ENCODE measurements around the gene ABTB1.
"Not testable (repeated sequence)": the region's sequence is repeated elsewhere in the genome, so short reads cannot be mapped to it uniquely, and the experiment has no call there.

The ABTB1 gene

GRCh38 chr3:127647845-127648204 is 24.9 kb upstream of the ABTB1 start:
- DNase-seq (ENCODE audit: low read depth in 2 of 3, low spot score in 1 of 3), result no peak

- no peak for DNase-seq (ENCODE audit: low read depth in 2 of 3, low spot score in 1 of 3)
Observed at GRCh38 chr3:127650236-127650635, 22.5 kb upstream of the ABTB1 start.

DNA sequence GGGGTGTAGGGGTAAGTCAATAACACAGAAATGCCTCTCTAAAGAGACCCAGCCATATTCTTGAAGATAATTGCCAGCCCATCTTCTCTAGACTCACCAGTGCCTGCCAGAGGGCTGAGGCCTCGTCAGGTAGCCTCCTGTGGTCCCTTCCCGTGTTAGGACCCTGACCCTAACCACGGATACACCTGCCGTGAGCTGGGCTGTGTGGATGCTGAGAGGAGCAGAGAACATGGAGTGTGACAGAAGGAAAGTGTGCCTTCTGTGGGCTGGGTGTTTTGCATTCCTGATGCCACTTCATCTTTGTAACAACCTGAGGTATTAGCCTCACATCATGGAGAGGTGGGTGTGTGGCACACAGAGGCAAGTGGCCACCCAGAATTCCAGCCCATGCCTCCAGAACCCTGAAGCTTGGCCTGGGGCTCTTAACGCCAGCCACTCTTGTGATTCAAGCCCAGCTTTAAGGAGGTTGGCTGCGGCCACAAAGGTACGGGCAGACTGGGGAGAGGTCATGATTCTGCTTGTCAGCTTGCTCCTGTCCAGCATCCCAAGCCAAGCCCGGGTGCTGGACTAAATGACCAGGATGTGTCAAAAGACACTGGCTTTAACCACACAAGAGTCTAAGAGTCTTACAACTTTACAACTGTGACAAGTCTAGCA is 21.1 kb upstream of the ABTB1 start:
- DNase-seq (ENCODE audit: low read depth in 2 of 3, low spot score in 1 of 3), result no peak

- no peak for DNase-seq (ENCODE audit: low read depth in 2 of 3, low spot score in 1 of 3)
Observed at GRCh38 chr3:127652246-127652995, 20.3 kb upstream of the ABTB1 start.

DNA sequence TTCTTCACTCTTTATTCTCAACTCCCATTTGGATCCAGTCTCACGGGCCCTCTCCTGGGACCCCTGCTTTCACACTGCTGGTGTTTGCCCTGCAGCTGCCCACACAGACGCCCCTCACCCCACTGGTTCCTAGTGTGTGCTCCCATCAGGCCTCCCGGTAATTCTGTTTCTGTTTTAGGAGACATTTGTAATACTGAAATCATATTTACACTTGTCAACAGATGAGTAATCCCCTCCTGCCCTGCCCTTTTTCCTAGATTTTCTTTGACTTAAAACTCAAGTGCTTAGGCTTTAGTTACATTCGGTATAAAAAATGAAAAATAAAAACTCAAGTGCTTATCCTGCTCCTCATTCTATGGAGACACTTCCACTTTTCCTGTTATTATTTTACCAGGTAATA is 18.4 kb upstream of the ABTB1 start:
- no peak for DNase-seq (ENCODE audit: low read depth in 2 of 3, low spot score in 1 of 3)

GRCh38 chr3:127654993-127655392 is 17.8 kb upstream of the ABTB1 start:
- DNase-seq (ENCODE audit: low read depth in 2 of 3, low spot score in 1 of 3), result not testable (repeated sequence)

GRCh38 chr3:127655641-127656040 is 17.1 kb upstream of the ABTB1 start:
- no peak for DNase-seq (ENCODE audit: low read depth in 2 of 3, low spot score in 1 of 3)

DNA sequence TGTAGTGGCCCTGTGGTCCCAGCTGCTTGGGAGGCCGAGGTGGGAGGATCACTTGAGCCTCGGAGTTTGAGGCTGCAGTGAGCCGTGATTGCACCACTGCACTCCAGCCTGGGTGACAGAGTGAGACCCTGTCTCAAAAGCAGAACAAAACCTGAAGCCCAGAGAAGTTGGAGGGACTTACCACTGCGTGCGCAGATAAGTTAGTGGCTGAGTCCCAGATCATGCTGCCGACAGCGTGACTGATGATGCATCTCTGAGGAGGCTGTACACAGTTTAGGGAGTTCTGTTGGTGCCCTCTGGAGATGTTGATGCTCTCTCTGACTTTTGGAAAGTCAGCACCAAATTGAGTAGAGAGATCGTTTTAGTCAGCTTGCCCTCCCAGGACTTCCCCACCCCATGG is 15.8 kb upstream of the ABTB1 start:
- DNase-seq (ENCODE audit: low read depth in 2 of 3, low spot score in 1 of 3), result no peak

- DNase-seq (ENCODE audit: low read depth in 2 of 3, low spot score in 1 of 3), result no peak
Observed at GRCh38 chr3:127658234-127658633, 14.5 kb upstream of the ABTB1 start.

DNA sequence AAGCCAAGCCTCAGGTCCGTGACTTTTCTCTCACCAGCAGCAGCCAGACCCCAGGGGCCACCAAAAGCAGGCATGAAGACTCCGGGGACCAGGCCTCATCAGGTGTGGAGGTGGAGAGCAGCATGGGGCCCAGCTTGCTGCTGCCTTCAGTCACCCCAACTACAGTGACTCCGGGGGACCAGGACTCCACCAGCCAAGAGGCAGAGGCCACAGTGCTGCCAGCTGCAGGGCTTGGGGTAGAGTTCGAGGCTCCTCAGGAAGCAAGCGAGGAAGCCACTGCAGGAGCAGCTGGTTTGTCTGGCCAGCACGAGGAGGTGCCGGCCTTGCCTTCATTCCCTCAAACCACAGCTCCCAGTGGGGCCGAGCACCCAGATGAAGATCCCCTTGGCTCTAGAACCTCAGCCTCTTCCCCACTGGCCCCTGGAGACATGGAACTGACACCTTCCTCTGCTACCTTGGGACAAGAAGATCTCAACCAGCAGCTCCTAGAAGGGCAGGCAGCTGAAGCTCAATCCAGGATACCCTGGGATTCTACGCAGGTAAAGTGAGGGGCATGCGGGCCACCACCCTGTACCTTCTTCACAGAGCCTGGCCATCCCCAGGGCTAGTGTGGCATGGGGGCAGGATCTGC is 12.0 kb upstream of the ABTB1 start:
- no peak for DNase-seq (ENCODE audit: low read depth in 2 of 3, low spot score in 1 of 3)

DNA sequence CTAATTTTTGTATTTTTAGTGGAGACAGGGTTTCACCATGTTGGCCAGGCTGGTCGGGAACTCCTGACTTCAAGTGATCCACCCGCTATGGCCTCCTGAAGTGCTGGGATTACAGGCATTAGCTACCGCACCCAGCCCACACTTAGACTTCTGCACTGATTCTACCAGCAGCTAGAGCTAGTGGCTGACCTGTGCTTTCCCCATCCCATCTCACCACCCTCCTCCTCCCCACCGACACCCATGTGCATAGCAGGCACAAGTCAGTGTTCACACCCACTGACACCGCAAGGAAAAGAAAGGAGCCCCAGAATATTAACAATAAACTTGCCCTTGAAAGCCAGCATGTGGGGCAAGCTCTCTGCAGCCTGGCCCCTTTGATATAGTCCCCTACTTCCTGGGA is 11.2 kb upstream of the ABTB1 start:
- no peak for DNase-seq (ENCODE audit: low read depth in 2 of 3, low spot score in 1 of 3)

DNA sequence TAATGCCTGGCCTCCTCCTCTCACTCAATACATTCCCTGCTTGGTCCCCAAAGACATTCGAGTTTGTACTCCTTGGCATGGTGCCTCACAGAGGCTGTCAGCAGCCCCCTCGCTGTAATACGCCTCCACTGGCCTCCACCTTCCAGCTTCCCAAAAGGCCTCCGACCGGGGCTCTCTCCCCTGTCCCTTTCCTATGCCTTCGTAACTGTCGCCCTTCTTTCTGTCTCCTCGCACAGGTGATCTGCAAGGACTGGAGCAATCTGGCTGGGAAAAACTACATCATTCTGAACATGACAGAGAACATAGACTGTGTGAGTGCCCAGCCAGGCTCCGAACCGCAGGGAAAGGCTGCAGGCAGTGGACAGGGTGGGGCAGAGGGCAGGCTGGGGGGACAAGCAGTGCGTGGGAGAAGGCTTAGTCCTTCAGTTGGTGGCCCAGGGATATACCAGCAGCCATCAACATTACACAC is 10.7 kb upstream of the ABTB1 start:
- no peak for DNase-seq (ENCODE audit: low read depth in 2 of 3, low spot score in 1 of 3)

DNA sequence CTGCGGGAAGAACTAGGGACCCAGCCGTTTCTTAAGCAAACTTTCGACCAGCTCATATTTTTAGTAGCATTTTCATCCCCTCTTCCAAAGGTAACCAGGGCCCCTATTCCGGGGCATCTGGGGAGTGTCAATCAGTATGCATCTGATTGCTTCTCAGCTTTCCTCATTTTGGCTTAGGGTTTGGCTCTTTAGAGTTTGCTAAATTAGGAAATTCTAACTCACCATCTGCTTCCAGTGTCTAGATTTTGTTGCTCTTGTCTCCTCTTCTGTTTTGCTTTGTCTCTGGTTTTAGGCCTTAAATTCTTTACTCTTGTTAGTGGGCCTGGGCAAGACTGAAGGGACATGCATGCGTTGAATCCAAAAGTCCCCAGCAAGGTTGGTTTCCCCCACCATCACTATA is 9.6 kb upstream of the ABTB1 start:
- DNase-seq (ENCODE audit: low read depth in 2 of 3, low spot score in 1 of 3), result no peak

- no peak for DNase-seq (ENCODE audit: low read depth in 2 of 3, low spot score in 1 of 3)
Observed at GRCh38 chr3:127665165-127665564, 7.6 kb upstream of the ABTB1 start.

GRCh38 chr3:127665586-127665985 is 7.2 kb upstream of the ABTB1 start:
- no peak for DNase-seq (ENCODE audit: low read depth in 2 of 3, low spot score in 1 of 3)

DNA sequence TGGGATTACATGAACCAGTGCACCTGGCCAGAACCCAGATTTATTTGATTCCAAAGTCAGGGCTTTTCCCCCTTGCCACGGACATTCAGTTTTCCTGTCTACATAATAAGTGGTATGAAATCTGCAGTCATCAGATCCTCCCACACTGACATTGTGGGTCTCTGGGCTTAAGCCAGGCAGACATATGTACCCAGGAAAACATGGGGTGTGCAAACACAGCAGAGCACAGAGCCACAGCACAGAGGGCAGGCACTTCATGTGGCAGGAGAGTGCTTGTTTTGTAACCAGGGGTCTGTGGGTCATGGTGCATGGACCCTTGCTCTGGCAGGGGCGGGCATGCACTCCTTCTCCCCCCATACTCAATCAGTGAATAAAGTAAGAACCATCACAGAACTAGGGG is 6.1 kb upstream of the ABTB1 start:
- no peak for DNase-seq (ENCODE audit: low read depth in 2 of 3, low spot score in 1 of 3)

GRCh38 chr3:127667119-127667681 is 5.6 kb upstream of the ABTB1 start:
- no peak for DNase-seq (ENCODE audit: low read depth in 2 of 3, low spot score in 1 of 3)

DNA sequence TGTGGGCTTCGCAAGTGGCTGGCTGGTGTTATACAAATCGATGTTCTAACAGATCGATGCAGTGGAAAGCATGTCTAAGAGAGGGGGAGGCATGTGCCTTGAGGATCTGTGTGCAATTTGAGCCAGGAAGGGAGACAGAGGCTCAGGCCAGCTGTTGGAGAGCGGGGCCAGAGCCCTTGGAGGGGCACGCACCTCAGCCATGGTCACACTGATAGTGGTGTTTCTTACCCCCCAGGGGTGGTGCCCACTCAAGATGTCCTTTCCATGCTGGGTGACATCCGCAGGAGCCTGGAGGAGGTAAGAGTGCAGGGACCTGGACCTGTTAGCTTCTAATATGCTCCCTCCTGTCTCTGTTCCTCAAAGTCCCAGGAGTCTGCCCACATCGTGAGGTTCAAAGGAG is 3.8 kb upstream of the ABTB1 start:
- no peak for DNase-seq (ENCODE audit: low read depth in 2 of 3, low spot score in 1 of 3)

DNA sequence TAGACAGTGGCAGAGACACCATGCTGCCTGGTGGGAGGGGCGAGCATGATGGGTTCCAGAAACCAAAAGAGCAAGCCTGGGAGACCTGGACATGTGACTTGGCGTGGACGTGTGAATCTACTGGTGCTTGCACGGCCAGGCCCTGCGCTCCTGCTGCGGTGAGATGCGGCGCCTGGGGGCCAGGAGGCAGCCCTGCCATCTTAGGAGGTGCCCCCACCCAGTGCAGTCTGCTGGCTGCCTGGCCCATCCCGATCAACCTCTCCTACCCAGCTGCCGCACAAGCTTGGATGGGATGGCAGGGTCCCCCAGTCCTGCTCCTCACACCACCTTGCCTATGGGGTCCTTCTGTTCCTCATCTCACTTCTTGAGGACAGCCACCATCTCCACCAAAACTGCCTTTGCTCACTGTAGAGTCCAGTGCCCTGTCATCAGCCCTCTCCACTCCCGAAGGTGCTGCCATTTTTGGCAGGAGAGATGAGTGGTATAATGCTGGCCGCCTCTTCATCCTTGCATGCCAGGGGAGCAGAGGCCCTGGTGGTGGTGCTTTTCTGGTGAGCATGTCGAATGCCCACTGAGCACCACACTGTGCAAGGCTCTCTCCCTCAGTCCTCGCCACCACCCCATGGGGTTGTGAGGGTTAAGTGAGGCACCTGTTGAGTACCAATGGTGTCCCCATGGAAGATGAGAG is 3.1 kb upstream of the ABTB1 start:
- no peak for DNase-seq (ENCODE audit: low read depth in 2 of 3, low spot score in 1 of 3)

- DNase-seq (ENCODE audit: low read depth in 2 of 3, low spot score in 1 of 3), result no peak
Observed at GRCh38 chr3:127670229-127670559, 2.6 kb upstream of the ABTB1 start.

- DNase-seq (ENCODE audit: low read depth in 2 of 3, low spot score in 1 of 3), result no peak
Observed at GRCh38 chr3:127670761-127671522, 1.8 kb upstream of the ABTB1 start.
